A549 treated with CORT108297 at 1 μM for 4 hours (cell line): ENCODE measurements around the gene LRGUK. TPM values are rescaled to one million over a fixed set of nuclear protein-coding genes. Genes with fewer than 3 reads are reported as not detected.

ENCODE experiments used
- total RNA-seq: library from RNA; stranded (reverse); fragments of 200-300 nt; extraction: Qiagen RNA extraction; gene quantifications from 5 replicates; pipeline ENCODE4 v1.2.3, GENCODE V29; 2022

The LRGUK gene, protein sequence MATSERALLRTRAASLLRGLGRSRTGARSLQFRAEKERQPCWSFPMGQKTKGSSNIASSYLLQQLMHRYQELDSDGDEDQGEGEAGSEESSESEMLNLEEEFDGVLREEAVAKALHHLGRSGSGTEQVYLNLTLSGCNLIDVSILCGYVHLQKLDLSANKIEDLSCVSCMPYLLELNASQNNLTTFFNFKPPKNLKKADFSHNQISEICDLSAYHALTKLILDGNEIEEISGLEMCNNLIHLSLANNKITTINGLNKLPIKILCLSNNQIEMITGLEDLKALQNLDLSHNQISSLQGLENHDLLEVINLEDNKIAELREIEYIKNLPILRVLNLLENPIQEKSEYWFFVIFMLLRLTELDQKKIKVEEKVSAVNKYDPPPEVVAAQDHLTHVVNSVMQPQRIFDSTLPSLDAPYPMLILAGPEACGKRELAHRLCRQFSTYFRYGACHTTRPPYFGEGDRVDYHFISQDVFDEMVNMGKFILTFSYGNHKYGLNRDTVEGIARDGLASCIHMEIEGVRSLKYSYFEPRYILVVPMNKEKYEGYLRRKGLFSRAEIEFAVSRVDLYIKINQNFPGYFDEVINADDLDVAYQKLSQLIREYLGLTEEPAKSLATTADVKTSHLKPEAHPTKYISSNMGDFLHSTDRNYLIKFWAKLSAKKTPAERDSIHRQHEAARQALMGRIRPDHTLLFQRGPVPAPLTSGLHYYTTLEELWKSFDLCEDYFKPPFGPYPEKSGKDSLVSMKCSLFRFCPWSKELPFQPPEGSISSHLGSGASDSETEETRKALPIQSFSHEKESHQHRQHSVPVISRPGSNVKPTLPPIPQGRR
- total RNA-seq = 0.29 to 0.62 TPM (median 0.35 TPM) in 5 replicates

GRCh38 chr7:134126966-134127848 is at the start of gene LRGUK:
TSS of gene LRGUK (plus strand) at chr7:134127340. CDS start at chr7:134127368, 28 bp downstream.

Other genes with a start within 250 kb of the LRGUK start
- gene SLC35B4, start 189.6 kb downstream of the LRGUK start, total RNA-seq = 27.9 to 40.2 TPM (median 34.9 TPM) in 5 replicates